Suprapubic skin (tissue), 4 donors: ENCODE measurements around the gene SRXN1. TPM values are rescaled to one million over a fixed set of nuclear protein-coding genes. Genes with fewer than 3 reads are reported as not detected.

Experiments used
- DNase-seq, 2 donors: peaks; one replicate each; pipeline ENCODE4 v3.0.0-alpha.2; 2019; ENCODE audit warnings: low spot score in 2 of 2
- H3K27ac ChIP-seq: fragments of 200-600 bp; sonication (generic); one replicate; pipeline ENCODE4 v1.5.1; 2019
- H3K27me3 ChIP-seq: fragments of 200-600 bp; sonication (generic); one replicate; pipeline ENCODE4 v1.5.1; 2019
- H3K36me3 ChIP-seq: fragments of 200-600 bp; sonication (generic); one replicate; pipeline ENCODE4 v1.5.1; 2019
- H3K4me1 ChIP-seq: fragments of 200-600 bp; sonication (generic); one replicate; pipeline ENCODE4 v1.5.1; 2019
- H3K4me3 ChIP-seq: fragments of 200-600 bp; sonication (generic); one replicate; pipeline ENCODE4 v1.5.1; 2019; ENCODE audit warnings: mild to moderate bottlenecking
- H3K9me3 ChIP-seq: fragments of 200-600 bp; sonication (generic); one replicate; pipeline ENCODE4 v1.5.1; 2019
- CTCF ChIP-seq, 2 donors: fragments of 200-600 bp in 1 of 2; fragments of 450-650 bp in 1 of 2; sonication (generic) in 1 of 2; IDR thresholded peaks; one replicate each; pipeline ENCODE4 v1.5.1; 2016 to 2019; ENCODE audit warnings: antibody characterized with exemption in 2 of 2, mild to moderate bottlenecking in 1 of 2, moderate library complexity in 1 of 2
- EP300 ChIP-seq: sonication (generic); formaldehyde crosslinking; IDR thresholded peaks from one replicate; pipeline ENCODE4 v1.6.1; 2017; ENCODE audit warnings: antibody characterized with exemption
- POLR2A ChIP-seq, 2 donors: fragments of 450-650 bp; IDR thresholded peaks; one replicate each; pipeline ENCODE4 v1.6.1; 2017; ENCODE audit warnings: antibody characterized with exemption in 2 of 2, mild to moderate bottlenecking in 2 of 2, moderate library complexity in 2 of 2
- POLR2AphosphoS5 ChIP-seq, 3 donors: sonication (generic); formaldehyde crosslinking; IDR thresholded peaks; one replicate each; pipeline ENCODE4 v1.6.1; 2017; ENCODE audit warnings: antibody characterized with exemption in 3 of 3
- WGBS: methylation state at CpG from one replicate; pipeline ENCODE4 v1.1.5; 2018; 5-methylcytosine and 5-hydroxymethylcytosine counted together
- total RNA-seq, 4 donors: library from RNA; depleted of rRNA; stranded (reverse); fragments of >200 nt; gene quantifications; one replicate each; pipeline ENCODE4 v1.1.0, GENCODE V29; 2016

Gene SRXN1
- total RNA-seq, 4 donors from 2014 or later = 7.8 to 27.7 (median 21.0) TPM

DNA sequence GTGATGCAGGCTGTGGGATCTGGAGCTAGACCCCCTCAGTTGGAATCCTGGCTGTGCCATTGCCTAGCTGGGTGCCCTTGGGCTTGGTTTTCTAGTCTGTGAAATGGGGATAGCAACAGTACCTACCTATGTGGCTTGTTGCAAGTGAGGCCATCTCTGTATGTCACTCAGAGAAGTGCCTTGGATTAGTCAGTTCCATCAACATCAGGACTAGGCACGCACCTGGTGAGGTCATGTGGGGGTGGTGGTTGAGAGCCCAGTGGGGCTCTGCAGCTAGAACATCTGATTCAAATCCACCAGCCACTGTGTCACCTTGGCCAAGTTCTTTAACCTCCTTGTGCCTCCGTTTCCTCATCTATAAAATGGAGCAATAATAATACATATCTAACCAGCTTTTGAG, 55.4 kb downstream of the SRXN1 start:
- Histone ChIP-seq H3K4me3 (no peak overlapping the region), H3K4me1 (no peaks in the 10 kb centered on the region), H3K9me3 (no peaks in the 10 kb centered on the region), H3K36me3 (no peaks in the 10 kb centered on the region), H3K27ac (no peak overlapping the region), H3K27me3 (peaks cover under 1% of the 10 kb centered on the region)
- TF ChIP-seq EP300 (no peak), CTCF (IDR thresholded peaks at IDR 0.05) (no peak), POLR2A (IDR thresholded peaks at IDR 0.05) (no peak), POLR2AphosphoS5 (IDR thresholded peaks at IDR 0.05) (no peak)
- DNase-seq = no peak
- WGBS = 96% methylated on average over 2 of the region's 2 CpGs

Other genes starting within 250 kb of the SRXN1 start
- 10 to 100 TPM; 63.6 to 85.3 (median 78.5) TPM for gene RBCK1, start 244.9 kb downstream of the SRXN1 start, total RNA-seq
- gene TBC1D20, start 190.7 kb downstream of the SRXN1 start, total RNA-seq = 10 to 100 TPM; 49.0 to 78.7 (median 60.6) TPM
- gene CSNK2A1, start 109.4 kb downstream of the SRXN1 start, total RNA-seq = 100 to 1,000 TPM in 2 of 4 donors, 10 to 100 TPM in 2; 85.0 to 107 (median 96.9) TPM
- under 1 TPM in 1 of 4 donors, not detected in 3; 0.76 TPM for gene TCF15, start 42.9 kb downstream of the SRXN1 start, total RNA-seq
- not detected for gene SCRT2, start 22.6 kb upstream of the SRXN1 start, total RNA-seq
- gene SLC52A3, start 115.3 kb upstream of the SRXN1 start, total RNA-seq = 1 to 10 TPM in 3 of 4 donors, under 1 TPM in 1; 0.15 to 8.5 (median 2.2) TPM
- gene FAM110A, start 180.5 kb upstream of the SRXN1 start, total RNA-seq = 10 to 100 TPM; 16.9 to 57.0 (median 37.7) TPM